ENCODE measurements around the gene LRRC14B. TPM values are rescaled to one million over a fixed set of nuclear protein-coding genes. Genes with fewer than 3 reads are reported as not detected.
"Not testable (repeated sequence)": the region's sequence is repeated elsewhere in the genome, so short reads cannot be mapped to it uniquely, and the experiment has no call there.

The LRRC14B gene
- total RNA-seq, 1 donor from 2014 or later, result not detected

- intact Hi-C loops (cut with micrococcal nuclease), result no loop called here
These were observed 43.2 kb downstream of the LRRC14B start for GRCh38 chr5:234450-234849.

- intact Hi-C loops (cut with micrococcal nuclease), result not testable (repeated sequence)
These were observed 44.2 kb downstream of the LRRC14B start for GRCh38 chr5:235527-235926.

- intact Hi-C loops (cut with micrococcal nuclease), result not testable (repeated sequence)
These were observed 46.6 kb downstream of the LRRC14B start for GRCh38 chr5:237931-238330.

- intact Hi-C loops (cut with micrococcal nuclease), result not testable (repeated sequence)
These were observed 49.3 kb downstream of the LRRC14B start for GRCh38 chr5:240550-240949.

- intact Hi-C loops (cut with micrococcal nuclease), result not testable (repeated sequence)
These were observed 49.9 kb downstream of the LRRC14B start for GRCh38 chr5:241045-241669.

GRCh38 chr5:243683-244367 lies 52.5 kb downstream of the LRRC14B start:
- intact Hi-C loops (cut with micrococcal nuclease), result not testable (repeated sequence)

- intact Hi-C loops (cut with micrococcal nuclease), result not testable (repeated sequence)
These were observed 54.4 kb downstream of the LRRC14B start for GRCh38 chr5:245717-246116.

Other genes with a start within 250 kb of the LRRC14B start
- gene PLEKHG4B, start 99.3 kb upstream of the LRRC14B start, total RNA-seq, result not detected in 2 replicates
- gene CCDC127, start 26.7 kb downstream of the LRRC14B start, total RNA-seq, result 5.7 and 6.5 TPM in 2 replicates
- gene SDHA, start 26.8 kb downstream of the LRRC14B start, total RNA-seq, result 154 and 158 TPM in 2 replicates
- gene PDCD6, start 80.2 kb downstream of the LRRC14B start, total RNA-seq, result 91.4 and 95.3 TPM in 2 replicates
- 39.4 and 42.2 TPM in 2 replicates for gene AHRR, start 130.2 kb downstream of the LRRC14B start, total RNA-seq

Measured in T-helper 2 cell treated with Interferon-gamma antibody and Interleukin-4, amounts not matched to agents 100 ng/mL and 5 ng/mL, for 36 hours (primary cell).